ACHN (cell line): ENCODE data around the gene CXCL6.

Source experiments
- DNase-seq: peaks from one replicate; pipeline ENCODE4 v3.0.0-alpha.2; 2015
- in situ Hi-C: cut with HindIII; loops from 2 replicates; pipeline ENCODE4 v1.10.0; 2017; ENCODE audit warnings: low sequenced_read_pairs, low pct_ligation_motif_present, low pct_unique_long_range_greater_than_20kb

The CXCL6 gene

GRCh38 chr4:73860917-73861316, 24.4 kb downstream of the CXCL6 start:
- in situ Hi-C loops, result no loop called here
- DNase-seq, result no peak

GRCh38 chr4:73862322-73862721, 25.8 kb downstream of the CXCL6 start:
- in situ Hi-C loops, result no loop called here
- no peak for DNase-seq

- DNase-seq, result peak; percentile 42
- in situ Hi-C loops, result no loop called here
Measured at GRCh38 chr4:73864365-73864764, 27.9 kb downstream of the CXCL6 start.

- no peak for DNase-seq
- in situ Hi-C loops, result no loop called here
Measured at GRCh38 chr4:73864961-73865360, 28.5 kb downstream of the CXCL6 start.

GRCh38 chr4:73865431-73866096, 29.1 kb downstream of the CXCL6 start:
- in situ Hi-C loops, result no loop called here
- DNase-seq, result no peak

GRCh38 chr4:73866246-73866645, 29.8 kb downstream of the CXCL6 start:
- in situ Hi-C loops, result no loop called here
- DNase-seq, result no peak

- DNase-seq, result peak; percentile 75
- in situ Hi-C loops, result no loop called here
Measured at GRCh38 chr4:73867783-73868182, 31.3 kb downstream of the CXCL6 start.

GRCh38 chr4:73868206-73869129, 32.0 kb downstream of the CXCL6 start:
- DNase-seq, result peak; percentile 46
- in situ Hi-C loops, result no loop called here

- in situ Hi-C loops, result no loop called here
Measured at GRCh38 chr4:73869130-73870055, 32.9 kb downstream of the CXCL6 start, which contains the start of gene CXCL1. Gene CXCL1, plus strand, starts transcription at chr4:73869393. Its CDS starts 78 bp downstream, at chr4:73869471.

GRCh38 chr4:73870260-73870659, 33.8 kb downstream of the CXCL6 start:
- peak; percentile 58 for DNase-seq
- in situ Hi-C loops, result no loop called here

More at GRCh38 chr4:73869130-73870055, 32.9 kb downstream of the CXCL6 start, which contains the start of gene CXCL1:
- DNase-seq, result peak; percentile 83

GRCh38 chr4:73870768-73871167, 34.3 kb downstream of the CXCL6 start:
- in situ Hi-C loops, result no loop called here
- peak; percentile 20 for DNase-seq

GRCh38 chr4:73871511-73872310, 35.2 kb downstream of the CXCL6 start:
- peak; percentile 64 for DNase-seq
- in situ Hi-C loops, result no loop called here

- peak; percentile 50 for DNase-seq
- in situ Hi-C loops, result no loop called here
Measured at GRCh38 chr4:73872316-73873108, 36.0 kb downstream of the CXCL6 start.

GRCh38 chr4:73874386-73874785, 37.9 kb downstream of the CXCL6 start:
- in situ Hi-C loops, result no loop called here
- DNase-seq, result no peak

GRCh38 chr4:73875401-73875800, 38.9 kb downstream of the CXCL6 start:
- in situ Hi-C loops, result no loop called here
- no peak for DNase-seq

GRCh38 chr4:73883306-73883705, 46.8 kb downstream of the CXCL6 start:
- in situ Hi-C loops, result no loop called here

GRCh38 chr4:73885574-73886267, 49.2 kb downstream of the CXCL6 start:
- in situ Hi-C loops, result no loop called here

More at GRCh38 chr4:73883306-73883705, 46.8 kb downstream of the CXCL6 start:
- DNase-seq, result peak; percentile 23

More at GRCh38 chr4:73885574-73886267, 49.2 kb downstream of the CXCL6 start:
- DNase-seq, result peak; percentile 45
